T-cell (primary cell): ENCODE measurements around the gene ARHGAP40. TPM values are rescaled to one million over a fixed set of nuclear protein-coding genes. Genes with fewer than 3 reads are reported as not detected.

Experiments used
- ATAC-seq, 4 experiments: fragments of 200-7000 bp in 3 of 4; fragments of 150-1000 bp in 1 of 4; cut with Tn5 transposase; replicated peaks in 1 of 4; 1 replicate in 3 of 4; 2 replicates in 1 of 4; pipeline ENCODE4 v1.10.0; 2021; ENCODE audit warnings: moderate library complexity in 3 of 4, mild to moderate bottlenecking in 2 of 4, moderate number of reproducible peaks in 1 of 4
- CTCF ChIA-PET, 2 donors: fragments of 300-600 bp; sonication (Branson Sonifier 250); formaldehyde crosslinking; loops; one replicate each; lab custom pipeline; 2022; ENCODE audit warnings: antibody characterized with exemption in 2 of 2; lab: Charles Lee
- POLR2A ChIA-PET, 2 donors: fragments of 300-600 bp; sonication (Branson Sonifier 250); formaldehyde crosslinking; loops; one replicate each; lab custom pipeline; 2022; ENCODE audit warnings: antibody characterized with exemption in 2 of 2; lab: Charles Lee
- DNase-seq, 35 experiments: peaks; one replicate each; pipeline versions ENCODE4 v3.0.0 to v3.0.0-alpha.2; 2013 to 2023
- H3K27ac ChIP-seq: one replicate; pipeline ENCODE4 v1.5.1; 2013; ENCODE audit warnings: low read length
- H3K27me3 ChIP-seq, 2 experiments: replicated peaks in 1 of 2; 1 replicate in 1 of 2; 2 replicates in 1 of 2; pipeline versions ENCODE4 v1.6.1 to v1.7.0; 2013; ENCODE audit warnings: low read length in 1 of 2, mixed read lengths in 1 of 2; ENCODE audit not compliant: control insufficient read depth in 2 of 2, insufficient read depth in 2 of 2; ENCODE audit errors: extremely low read depth in 1 of 2
- H3K36me3 ChIP-seq, 2 donors: 1 replicate in 1 of 2; 2 replicates in 1 of 2; pipeline versions ENCODE4 v1.6.1 to v1.7.0; 2013; ENCODE audit warnings: low read length in 1 of 2; ENCODE audit not compliant: control insufficient read depth in 2 of 2, insufficient read depth in 1 of 2; ENCODE audit errors: extremely low read depth in 1 of 2
- H3K4me1 ChIP-seq, 2 experiments: 1 replicate in 1 of 2; 2 replicates in 1 of 2; pipeline versions ENCODE4 v1.6.1 to v1.7.0; 2013; ENCODE audit warnings: low read length in 2 of 2, mixed read lengths in 1 of 2; ENCODE audit not compliant: insufficient read depth in 2 of 2, control insufficient read depth in 1 of 2; ENCODE audit errors: extremely low read depth in 1 of 2
- H3K4me3 ChIP-seq, 2 donors: 1 replicate in 1 of 2; 2 replicates in 1 of 2; pipeline versions ENCODE4 v1.5.1 to v1.7.0; 2013; ENCODE audit warnings: mild to moderate bottlenecking in 2 of 2, low read length in 1 of 2, moderate library complexity in 1 of 2; ENCODE audit not compliant: control insufficient read depth in 1 of 2; ENCODE audit errors: extremely low read depth in 1 of 2
- H3K9me3 ChIP-seq: 2 replicates; pipeline ENCODE4 v1.7.0; 2013
- H3K27ac Mint-ChIP-seq, 2 donors: one replicate each; pipeline ENCODE4 v1.8.0; 2020 to 2021; ENCODE audit warnings: mild to moderate bottlenecking in 2 of 2, mixed read lengths in 2 of 2
- H3K27me3 Mint-ChIP-seq, 2 donors: one replicate each; pipeline ENCODE4 v1.8.0; 2021 to 2022; ENCODE audit warnings: mixed read lengths in 2 of 2
- H3K36me3 Mint-ChIP-seq: one replicate; pipeline ENCODE4 v1.8.0; 2021; ENCODE audit warnings: mixed read lengths
- H3K4me1 Mint-ChIP-seq, 3 donors: one replicate each; pipeline ENCODE4 v1.8.0; 2020 to 2022; ENCODE audit warnings: mixed read lengths in 3 of 3, mild to moderate bottlenecking in 1 of 3
- H3K4me3 Mint-ChIP-seq, 3 donors: one replicate each; pipeline ENCODE4 v1.8.0; 2020 to 2022; ENCODE audit warnings: mild to moderate bottlenecking in 3 of 3, mixed read lengths in 3 of 3, moderate library complexity in 3 of 3
- H3K9me3 Mint-ChIP-seq, 3 donors: one replicate each; pipeline ENCODE4 v1.8.0; 2020 to 2022; ENCODE audit warnings: mixed read lengths in 3 of 3
- WGBS: methylation state at CpG from one replicate; pipeline ENCODE4 v1.1.5; 2013; ENCODE audit warnings: missing lambda C conversion rate; ENCODE audit not compliant: insufficient coverage; 5-methylcytosine and 5-hydroxymethylcytosine counted together
- total RNA-seq, 35 experiments: library from RNA in 6 of 35; stranded (reverse) in 6 of 35; fragments of 120-200 nt in 1 of 35; gene quantifications; one replicate each; pipeline versions ENCODE4 v1.2.1 to v1.2.4 and lab custom pipeline; 2013 to 2026

ARHGAP40 gene
- total RNA-seq, 5 donors from 2014 or later (not counting 1 experiment from before 2014, with no cell fraction given), result 0.28 TPM; not detected in 4

DNA sequence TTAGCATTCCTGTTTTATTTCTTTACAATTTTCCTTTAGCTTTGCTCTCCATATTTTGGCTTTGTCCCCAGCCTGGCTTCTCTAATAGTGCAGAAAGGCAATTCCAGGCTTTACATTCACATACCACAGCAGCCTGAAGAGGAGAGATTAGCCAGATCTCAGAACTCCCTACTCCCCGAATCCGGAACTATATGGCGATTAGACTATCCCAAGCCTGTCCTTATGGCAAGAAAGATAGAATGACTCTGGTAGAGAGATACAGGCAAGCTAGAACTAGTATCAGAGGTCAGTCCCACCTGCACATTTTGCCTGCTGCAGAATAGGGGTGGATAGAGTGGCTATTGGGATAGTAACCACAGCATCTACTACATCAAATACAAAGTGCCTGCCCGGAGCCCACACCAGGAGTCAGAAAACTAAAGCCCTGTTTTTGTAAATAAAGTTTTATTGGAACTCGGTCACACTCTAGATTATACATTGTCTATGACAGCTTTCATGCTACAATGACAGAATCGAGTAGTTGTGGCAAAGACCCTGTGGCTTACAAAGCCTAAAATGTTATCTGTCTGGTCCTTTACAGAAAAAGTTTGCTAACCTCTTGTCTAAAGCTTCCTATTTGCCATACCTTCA lies 37.7 kb upstream of the ARHGAP40 start:
- Mint-ChIP-seq H3K36me3 (peaks cover 50% of the 10 kb centered on the region), H3K27me3 (no peaks in the 10 kb centered on the region), H3K4me1 (peaks cover 0 to 6% (median 0%) of the 10 kb centered on the region in 3 donors), H3K4me3 (no peak overlapping the region), H3K27ac (no peak overlapping the region), H3K9me3 (no peaks in the 10 kb centered on the region)
- H3K36me3 ChIP-seq, result peaks cover 5 to 66% of the 10 kb centered on the region in 2 donors
- ChIA-PET CTCF (no interaction called here), POLR2A (interaction anchor here (0.5 to 0.7 kb wide), 2 partner anchors 49 to 78 kb away, joined by 3 to 5 read pairs; no protein-coding TSS in a partner anchor)
- no peak overlapping the region for H3K4me3 ChIP-seq
- H3K4me1 ChIP-seq, result no peaks in the 10 kb centered on the region
- no peak overlapping the region for H3K27ac ChIP-seq
- DNase-seq (no peak), ATAC-seq (no peak)
- no peaks in the 10 kb centered on the region for H3K27me3 ChIP-seq
- no peaks in the 10 kb centered on the region for H3K9me3 ChIP-seq
- 100% methylated on average over 1 of the region's 6 CpGs for WGBS

DNA sequence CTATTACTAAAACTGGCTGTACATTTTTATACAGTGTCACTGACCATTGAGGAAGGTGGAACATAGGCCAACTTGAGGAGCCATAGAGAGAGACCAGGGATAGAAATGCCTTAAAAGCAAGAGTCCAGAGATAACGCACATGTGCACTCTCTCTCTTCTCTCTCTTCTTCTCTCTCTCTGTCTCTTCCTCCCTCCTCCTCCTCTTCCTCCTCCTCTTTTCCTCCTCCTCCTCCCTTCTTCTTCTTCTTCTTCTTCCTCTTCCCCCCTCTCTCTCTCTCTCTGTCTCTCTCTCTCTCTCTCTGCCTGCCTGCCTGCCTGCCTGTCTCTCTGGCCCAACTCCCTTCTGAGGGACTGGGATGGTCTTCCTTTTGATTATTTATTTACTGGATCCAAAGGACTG lies 36.9 kb upstream of the ARHGAP40 start:
- H3K4me1 Mint-ChIP-seq, result peaks cover 0 to 2% (median 0%) of the 10 kb centered on the region in 3 donors
- no peak overlapping the region for H3K4me3 Mint-ChIP-seq
- H3K27me3 ChIP-seq, result no peaks in the 10 kb centered on the region
- no peak overlapping the region for H3K4me3 ChIP-seq
- no peaks in the 10 kb centered on the region for H3K4me1 ChIP-seq
- ATAC-seq, result no peak
- no peaks in the 10 kb centered on the region for H3K9me3 ChIP-seq
- H3K27ac Mint-ChIP-seq, result no peak overlapping the region
- H3K27me3 Mint-ChIP-seq, result no peaks in the 10 kb centered on the region
- H3K36me3 ChIP-seq, result peaks cover 5 to 70% of the 10 kb centered on the region in 2 donors
- peaks cover 51% of the 10 kb centered on the region for H3K36me3 Mint-ChIP-seq
- ChIA-PET CTCF (no interaction called here), POLR2A (interaction anchor here in 1 of 2 donors (0.7 kb wide), 1 partner anchor 50 kb away, joined by 3 read pairs; no protein-coding TSS in a partner anchor)
- no peaks in the 10 kb centered on the region for H3K9me3 Mint-ChIP-seq
- DNase-seq, result no peak
- no peak overlapping the region for H3K27ac ChIP-seq
- WGBS, result 100% methylated on average over 1 of the region's 1 CpG

DNA sequence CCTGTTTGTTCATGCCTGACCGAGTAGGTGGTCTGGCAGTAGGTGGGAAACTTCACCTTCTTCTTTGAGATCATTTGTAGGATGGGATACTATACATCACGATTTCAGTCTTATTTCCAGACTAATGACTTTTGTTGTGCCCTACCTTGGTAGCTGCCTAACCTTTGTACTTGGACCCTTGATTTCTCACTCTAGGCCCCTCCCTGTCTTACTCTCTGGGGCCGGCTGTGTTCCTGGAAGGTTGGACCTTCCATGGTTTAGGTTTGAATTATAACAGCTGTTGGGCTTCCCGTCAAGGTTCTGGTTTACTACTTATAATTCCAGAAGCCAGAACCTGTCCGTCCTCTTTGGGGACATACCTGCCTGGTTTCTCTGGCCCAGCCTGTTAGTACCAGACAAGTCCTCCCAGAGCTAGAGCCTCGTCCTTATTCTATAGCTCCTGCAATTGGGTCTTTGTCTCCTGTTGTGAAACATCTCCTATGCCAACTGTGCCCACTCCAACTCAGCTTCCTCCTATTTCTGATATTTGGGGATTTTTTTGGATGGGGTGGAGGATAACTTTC lies 35.5 kb upstream of the ARHGAP40 start:
- 100% methylated on average over 3 of the region's 6 CpGs for WGBS
- no peak overlapping the region for H3K4me3 Mint-ChIP-seq
- ChIA-PET POLR2A (no interaction called here), CTCF (no interaction called here)
- ATAC-seq (no peak), DNase-seq (no peak)
- no peak overlapping the region for H3K27ac ChIP-seq
- no peaks in the 10 kb centered on the region for H3K27me3 ChIP-seq
- peaks cover 2 to 75% of the 10 kb centered on the region in 2 donors for H3K36me3 ChIP-seq
- H3K9me3 ChIP-seq, result no peaks in the 10 kb centered on the region
- H3K4me3 ChIP-seq, result no peak overlapping the region
- no peaks in the 10 kb centered on the region for H3K27me3 Mint-ChIP-seq
- H3K9me3 Mint-ChIP-seq, result no peaks in the 10 kb centered on the region
- peaks cover 54% of the 10 kb centered on the region for H3K36me3 Mint-ChIP-seq
- H3K4me1 Mint-ChIP-seq, result no peaks in the 10 kb centered on the region
- no peak overlapping the region for H3K27ac Mint-ChIP-seq
- H3K4me1 ChIP-seq, result no peaks in the 10 kb centered on the region

DNA sequence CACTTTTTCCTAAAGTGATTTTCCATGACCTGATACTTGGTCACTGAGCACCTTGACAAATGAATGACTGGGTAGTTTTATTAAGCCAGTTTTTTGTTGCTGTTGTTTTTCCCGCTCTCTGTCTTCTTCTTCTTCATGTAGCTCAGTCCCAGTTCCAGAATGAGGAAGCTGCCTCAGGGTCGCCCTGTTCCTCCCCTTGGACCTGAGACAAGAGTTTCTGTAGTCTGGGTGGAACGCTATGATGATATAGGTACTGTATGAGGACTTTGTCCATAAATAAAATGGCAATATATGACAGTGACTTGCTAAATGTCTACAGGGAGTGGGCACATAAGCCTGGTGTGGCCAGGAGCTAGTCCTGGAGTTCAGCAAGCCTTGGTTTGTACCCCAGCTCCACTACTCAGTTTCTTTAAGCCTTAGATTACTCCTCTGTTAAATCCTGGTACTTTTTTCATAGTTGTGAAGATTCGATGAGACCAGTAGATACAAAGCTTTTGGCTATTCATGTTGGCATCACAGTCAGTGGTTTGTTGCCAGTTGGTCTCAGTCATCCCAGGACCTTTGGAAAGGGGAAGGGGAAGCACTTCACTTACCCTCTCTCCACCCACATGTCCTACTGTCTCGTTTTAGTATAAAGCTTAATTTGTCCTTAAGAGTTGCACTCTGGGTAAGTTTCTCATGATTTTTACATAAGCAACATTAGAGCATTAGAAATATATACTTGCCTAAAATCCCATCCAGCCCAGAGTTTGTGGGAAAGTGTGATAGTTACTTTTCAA lies 31.7 kb upstream of the ARHGAP40 start:
- WGBS, result 100% methylated on average over 1 of the region's 5 CpGs
- Histone ChIP-seq H3K4me1 (no peaks in the 10 kb centered on the region), H3K27ac (no peak overlapping the region), H3K36me3 (peaks cover 0 to 74% of the 10 kb centered on the region in 2 donors), H3K4me3 (no peak overlapping the region), H3K9me3 (no peaks in the 10 kb centered on the region), H3K27me3 (no peaks in the 10 kb centered on the region)
- POLR2A ChIA-PET, result no interaction called here
- DNase-seq (no peak), ATAC-seq (no peak)
- CTCF ChIA-PET, result interaction anchor here in 1 of 2 donors (0.6 kb wide), 1 partner anchor 86 kb away, joined by 3 read pairs; no protein-coding TSS in a partner anchor
- H3K4me1 Mint-ChIP-seq, result no peaks in the 10 kb centered on the region
- H3K36me3 Mint-ChIP-seq, result peaks cover 60% of the 10 kb centered on the region
- no peak overlapping the region for H3K27ac Mint-ChIP-seq
- H3K27me3 Mint-ChIP-seq, result no peaks in the 10 kb centered on the region
- no peaks in the 10 kb centered on the region for H3K9me3 Mint-ChIP-seq
- H3K4me3 Mint-ChIP-seq, result no peak overlapping the region

DNA sequence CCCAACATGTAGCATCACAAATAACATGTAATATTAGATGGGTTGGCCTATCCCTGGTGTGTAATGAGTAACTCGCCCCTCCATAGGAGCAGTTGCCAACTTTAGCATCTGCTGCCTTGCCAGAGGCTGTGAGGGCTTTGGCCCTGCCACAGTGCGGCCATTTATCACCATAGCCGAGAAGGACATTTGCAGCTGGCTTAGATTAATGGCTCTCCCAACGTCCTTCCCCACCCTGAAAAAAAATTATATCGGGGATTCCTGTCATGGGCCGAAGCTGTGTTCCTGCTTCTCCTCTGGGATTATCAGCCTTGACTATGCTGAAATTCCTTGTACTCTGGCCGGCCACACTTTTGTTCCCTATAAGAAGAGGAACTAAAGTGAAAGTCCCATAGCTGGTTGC lies 28.2 kb upstream of the ARHGAP40 start:
- WGBS, result 100% methylated on average over 6 of the region's 7 CpGs
- H3K4me3 ChIP-seq, result no peak overlapping the region
- no peaks in the 10 kb centered on the region for H3K4me1 ChIP-seq
- no peaks in the 10 kb centered on the region for H3K9me3 Mint-ChIP-seq
- H3K27me3 Mint-ChIP-seq, result no peaks in the 10 kb centered on the region
- ATAC-seq, result no peak
- no peak for DNase-seq
- no peak overlapping the region for H3K4me3 Mint-ChIP-seq
- peaks cover 0 to 66% of the 10 kb centered on the region in 2 donors for H3K36me3 ChIP-seq
- no peak overlapping the region for H3K27ac ChIP-seq
- H3K36me3 Mint-ChIP-seq, result peaks cover 62% of the 10 kb centered on the region
- ChIA-PET POLR2A (no interaction called here), CTCF (interaction anchor here in 1 of 2 donors (0.6 kb wide), 1 partner anchor 127 kb away, joined by 3 read pairs; no protein-coding TSS in a partner anchor)
- no peaks in the 10 kb centered on the region for H3K9me3 ChIP-seq
- no peaks in the 10 kb centered on the region for H3K4me1 Mint-ChIP-seq
- no peak overlapping the region for H3K27ac Mint-ChIP-seq
- H3K27me3 ChIP-seq, result no peaks in the 10 kb centered on the region

DNA sequence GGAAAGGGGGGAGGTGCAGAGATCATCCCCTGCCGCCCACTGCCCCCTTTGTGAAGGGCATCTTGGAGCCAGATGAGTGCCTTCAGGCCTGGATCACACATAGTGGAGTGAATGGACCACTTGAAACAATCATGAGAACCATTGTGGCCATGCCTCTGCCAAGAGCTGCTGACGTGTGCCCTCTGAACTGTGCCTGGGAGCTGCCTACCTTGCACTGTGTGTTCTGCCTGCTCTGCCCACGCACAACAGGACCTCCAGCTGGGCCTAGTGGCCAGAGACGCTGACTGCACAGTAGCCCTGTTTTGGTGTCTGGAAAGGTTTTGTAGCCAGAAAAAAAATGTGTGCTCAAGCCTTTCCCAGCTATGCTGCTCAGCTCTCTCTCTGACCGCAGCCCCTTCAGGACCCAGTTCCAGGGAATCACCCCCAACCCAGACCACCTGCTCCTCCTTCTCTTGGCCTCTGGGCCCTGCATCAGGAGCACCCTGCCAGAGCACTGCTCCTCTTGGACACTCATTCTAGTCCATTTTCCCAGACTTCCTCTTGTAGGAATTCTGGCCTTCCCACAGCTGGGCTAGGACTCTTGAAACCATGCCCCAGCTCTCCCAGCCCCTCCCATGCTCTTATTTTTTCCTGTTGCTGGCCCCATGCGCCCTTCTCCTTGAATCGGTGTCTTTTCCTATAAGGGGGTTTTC lies 22.2 kb upstream of the ARHGAP40 start:
- Mint-ChIP-seq H3K27ac (no peak overlapping the region), H3K27me3 (no peaks in the 10 kb centered on the region), H3K4me1 (no peaks in the 10 kb centered on the region), H3K4me3 (no peak overlapping the region), H3K36me3 (peaks cover 23% of the 10 kb centered on the region), H3K9me3 (no peaks in the 10 kb centered on the region)
- Histone ChIP-seq H3K4me3 (no peak overlapping the region), H3K27me3 (peaks cover 0 to 10% of the 10 kb centered on the region in 2 experiments), H3K4me1 (no peaks in the 10 kb centered on the region), H3K27ac (no peak overlapping the region), H3K36me3 (peaks cover 0 to 23% of the 10 kb centered on the region in 2 donors), H3K9me3 (no peaks in the 10 kb centered on the region)
- WGBS, result 79% methylated on average over 3 of the region's 7 CpGs
- DNase-seq, result no peak
- ChIA-PET CTCF (no interaction called here), POLR2A (no interaction called here)
- ATAC-seq, result no peak
